Activated CD4-positive, alpha-beta T cell treated with anti-CD3 and anti-CD28 coated beads, Interleukin-2, amount 50 U/mL, for 1 hour (primary cell): ENCODE data around the gene CACNA2D2.
A peak's percentile ranks its signal among the peaks of the same experiment; 100 is the strongest.

Experiments used
- DNase-seq: peaks from one replicate; pipeline ENCODE4 v3.0.0-alpha.2; 2020

The CACNA2D2 gene

DNA sequence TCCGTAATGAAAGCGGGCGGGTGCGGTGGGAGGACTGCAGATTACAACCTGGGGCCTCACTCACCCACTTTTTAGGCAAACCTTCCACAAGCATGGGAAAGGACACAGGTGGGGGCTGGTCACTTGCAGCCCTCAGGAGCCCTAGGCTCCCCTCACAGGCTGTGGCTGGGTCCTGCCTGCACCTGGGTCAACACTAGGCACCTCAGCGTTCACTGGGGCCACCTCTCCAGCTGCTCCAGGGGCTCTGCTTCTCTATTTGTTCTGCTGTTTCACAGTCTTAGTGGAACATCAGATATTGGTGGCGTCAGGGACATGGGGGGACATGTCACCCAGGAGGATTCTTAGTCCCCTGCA, 114.0 kb downstream of the CACNA2D2 start:
- DNase-seq: no peak

DNA sequence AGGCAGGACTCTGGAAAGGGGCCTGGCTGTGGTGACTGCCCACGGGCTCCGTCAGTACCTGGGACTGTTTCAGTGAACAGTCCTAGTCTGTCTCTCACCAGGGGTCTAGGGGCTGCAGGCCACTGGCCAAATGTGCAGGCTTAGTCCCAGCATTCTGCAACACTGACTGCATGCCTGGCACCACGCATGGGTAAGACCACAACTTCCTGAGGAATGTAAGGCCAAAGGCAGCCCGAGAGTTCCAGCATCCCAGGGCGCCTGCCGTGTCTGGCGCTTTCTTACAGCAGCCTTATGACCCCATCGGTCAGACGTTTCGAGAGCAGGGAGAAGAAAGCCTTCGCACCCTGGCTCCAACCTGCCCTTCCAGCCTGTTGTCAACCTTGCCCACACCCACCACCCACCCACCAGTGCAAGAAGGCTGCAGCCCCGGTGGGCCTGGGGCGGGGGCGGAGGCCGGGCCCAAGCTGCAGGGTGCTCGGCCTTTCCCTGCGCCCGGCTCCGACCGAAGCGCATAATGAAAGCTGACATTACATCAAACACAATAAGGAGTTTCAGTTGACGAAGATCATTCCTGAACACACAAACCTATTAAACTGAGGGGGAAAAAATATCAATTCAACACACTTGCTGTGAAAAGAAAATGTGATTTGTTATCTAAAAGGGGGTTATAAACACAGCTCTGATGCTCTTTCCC, 114.6 kb downstream of the CACNA2D2 start:
- DNase-seq: no peak

DNA sequence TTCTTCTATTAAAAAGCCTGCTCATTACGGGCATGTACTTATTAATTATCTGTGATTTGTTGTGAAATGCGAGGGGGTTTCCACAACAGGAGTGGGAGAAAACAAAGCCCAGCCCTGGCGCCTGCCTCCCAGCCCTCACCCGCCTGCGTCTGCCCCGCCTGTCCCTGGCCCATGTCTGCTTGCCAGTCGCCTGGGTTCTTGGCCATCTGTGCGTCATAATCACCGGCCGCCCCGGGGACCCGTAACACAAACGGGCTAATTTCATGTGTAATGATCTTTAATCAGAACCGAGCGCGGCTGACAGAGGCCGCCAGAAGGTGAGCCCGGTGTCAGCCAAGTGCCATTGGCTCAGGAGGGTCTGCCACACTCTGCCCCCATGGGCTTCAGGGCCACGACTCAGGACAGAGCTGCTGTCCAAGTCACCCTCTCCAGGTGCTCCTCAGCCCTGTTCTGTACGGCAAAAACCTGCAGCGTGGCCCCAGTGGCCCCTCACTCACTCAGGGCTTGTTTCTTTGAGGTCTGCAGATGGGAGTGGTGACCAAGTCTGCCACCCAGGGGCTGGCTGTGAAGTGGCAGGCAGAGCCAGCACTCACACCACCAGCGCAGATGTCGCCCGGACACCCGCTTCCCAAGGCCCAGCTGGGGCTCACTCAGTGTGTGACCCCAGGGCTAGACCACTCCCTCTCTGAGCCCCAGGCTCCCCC, 115.3 kb downstream of the CACNA2D2 start:
- no peak for DNase-seq

DNA sequence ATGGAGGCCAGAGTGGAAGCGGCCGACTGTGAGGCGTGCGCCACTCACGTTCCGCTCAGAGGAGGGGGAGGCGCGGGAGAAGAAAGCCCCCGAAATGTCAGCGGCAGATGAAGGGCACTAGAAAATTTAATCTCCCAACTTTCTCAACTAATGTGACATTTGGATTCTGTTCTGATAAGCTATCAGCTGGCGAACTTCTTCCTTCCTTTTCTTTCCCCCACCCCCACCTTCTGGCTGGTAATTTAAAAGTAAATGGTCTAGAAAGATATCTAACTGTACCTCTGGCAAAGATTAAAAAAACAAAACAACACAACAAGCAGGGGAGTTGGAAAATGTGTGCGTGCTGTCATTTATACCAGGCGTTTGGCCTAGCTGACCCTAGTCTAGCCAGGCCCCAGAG, 117.7 kb downstream of the CACNA2D2 start:
- no peak for DNase-seq

DNA sequence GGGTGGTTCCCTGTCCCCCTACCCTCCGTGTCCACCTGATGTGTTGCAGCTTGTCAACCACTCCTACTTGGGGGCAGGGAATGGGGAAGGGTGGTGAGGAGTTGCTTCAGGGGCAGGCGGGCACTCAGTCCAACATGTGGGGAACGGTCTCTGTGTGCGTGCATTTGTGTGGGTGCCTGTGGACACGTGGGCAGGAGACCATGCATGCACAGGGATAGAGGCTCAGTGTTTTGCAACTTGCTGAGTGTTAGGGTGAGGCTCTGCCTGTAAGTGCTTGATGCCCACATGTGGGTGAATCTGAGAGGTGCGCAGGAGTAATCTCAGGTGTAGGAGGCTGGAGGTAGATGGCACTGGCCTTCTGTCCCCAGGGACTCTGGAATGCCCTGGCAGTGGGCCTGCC, 119.7 kb downstream of the CACNA2D2 start:
- DNase-seq: no peak

DNA sequence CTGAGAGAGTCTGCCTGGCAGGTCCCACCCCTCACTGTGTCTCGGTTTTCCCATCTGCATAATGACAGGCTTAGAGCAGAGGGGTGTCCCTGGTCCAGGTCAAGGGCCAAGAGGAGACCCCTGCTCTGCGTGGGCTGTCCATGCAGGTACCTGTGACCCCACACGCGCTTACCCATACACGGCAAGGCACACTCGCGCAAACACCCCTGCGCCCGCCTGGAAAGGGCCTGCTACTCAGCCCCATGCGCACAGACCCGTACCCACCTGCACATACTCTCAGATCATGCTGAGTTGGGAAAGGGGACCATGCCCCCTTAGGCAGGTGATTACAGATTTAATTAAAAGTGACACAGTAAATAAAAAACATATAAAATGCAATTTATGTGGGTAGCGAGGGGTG, 120.7 kb downstream of the CACNA2D2 start:
- DNase-seq: no peak

DNA sequence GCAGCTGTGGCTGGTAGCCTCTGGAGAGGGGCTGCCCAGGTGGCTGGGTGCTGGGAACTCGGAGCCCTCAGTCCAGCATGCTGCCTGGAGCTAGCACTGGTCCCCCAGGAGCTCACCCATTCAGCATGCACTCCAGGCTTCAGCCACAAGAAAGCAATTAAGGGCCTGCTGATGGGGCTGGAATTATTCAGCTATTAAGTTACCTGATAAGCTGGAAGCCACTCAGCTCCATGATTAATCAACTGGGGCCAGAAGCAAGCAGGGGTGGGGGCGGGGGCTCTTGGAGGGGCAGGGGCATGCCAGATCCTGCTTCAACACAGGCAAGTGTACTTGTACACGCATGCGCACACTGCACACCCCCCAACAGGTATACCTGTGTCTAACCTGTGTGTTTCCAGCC, 122.1 kb downstream of the CACNA2D2 start:
- DNase-seq: no peak

DNA sequence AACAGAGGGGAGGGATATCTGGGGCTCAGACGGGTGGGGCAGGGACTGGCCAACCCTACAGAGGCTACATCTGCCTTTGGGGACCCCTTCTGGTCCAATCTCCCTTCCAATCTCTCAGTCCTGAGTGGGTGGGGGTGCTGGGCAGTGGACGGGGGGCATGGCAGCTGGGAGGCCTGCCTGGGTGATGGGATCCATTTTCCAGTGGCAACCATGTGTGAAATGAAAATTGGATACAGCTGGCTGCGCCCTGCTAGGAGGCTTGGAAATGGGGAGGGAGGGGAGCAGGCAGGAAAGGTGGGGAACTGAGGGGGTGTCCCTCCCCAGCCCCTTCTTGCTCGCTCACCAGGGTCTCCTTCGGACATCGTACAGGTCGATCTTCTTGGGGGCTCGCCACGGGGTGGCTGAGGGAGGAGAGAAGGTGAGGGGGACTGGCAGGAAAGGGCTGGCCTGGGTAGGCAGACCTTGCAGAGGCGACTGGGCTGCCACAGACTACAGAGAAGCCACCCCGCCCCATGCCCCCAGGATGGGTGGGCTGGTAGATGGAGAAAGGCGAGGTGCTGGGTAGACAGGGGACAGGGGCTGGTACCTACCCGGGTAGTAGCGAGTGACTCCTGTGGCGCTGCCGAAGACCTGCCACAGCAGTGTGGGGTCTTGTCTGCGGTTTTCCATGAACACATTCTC, 122.9 kb downstream of the CACNA2D2 start:
- DNase-seq: no peak

DNA sequence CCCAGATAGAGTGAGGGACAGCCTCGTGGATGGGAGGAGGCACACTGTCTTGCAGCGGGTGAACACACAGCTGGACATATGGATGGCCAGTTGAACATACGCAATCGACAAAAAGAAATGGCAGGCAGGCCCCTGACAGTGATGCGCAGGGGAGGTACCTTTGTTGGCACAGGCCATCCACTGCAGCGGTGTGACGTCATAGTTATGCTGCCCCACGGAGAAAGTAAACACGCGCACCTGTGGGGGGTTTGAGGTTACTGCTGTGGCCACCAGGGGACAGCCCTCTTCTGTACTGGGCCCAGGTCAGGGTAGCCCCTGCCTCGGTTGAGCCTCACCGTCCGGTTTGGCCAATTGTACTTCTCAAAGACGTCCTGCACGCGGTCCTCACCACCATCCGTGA, 124.7 kb downstream of the CACNA2D2 start:
- DNase-seq: no peak

DNA sequence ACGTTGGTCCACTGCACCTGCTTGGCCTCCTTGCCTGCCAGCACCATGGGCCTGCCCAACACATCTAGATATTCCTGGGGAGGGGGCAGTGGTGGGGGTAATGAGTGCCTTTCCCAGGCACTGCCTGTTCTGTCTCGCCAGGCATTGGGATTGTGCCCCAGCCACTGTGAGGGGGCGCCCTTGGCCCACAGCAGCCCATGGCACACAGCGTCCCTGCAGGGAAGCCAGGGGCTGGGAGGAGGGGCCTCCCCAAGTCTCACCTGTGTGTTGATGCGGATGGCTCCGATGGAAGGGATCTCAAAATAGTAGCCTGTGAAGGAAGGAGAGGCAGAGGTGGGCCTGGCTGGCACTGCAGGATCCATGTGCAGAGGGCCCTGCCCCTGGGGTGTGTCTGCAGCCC, 125.4 kb downstream of the CACNA2D2 start:
- no peak for DNase-seq

DNA sequence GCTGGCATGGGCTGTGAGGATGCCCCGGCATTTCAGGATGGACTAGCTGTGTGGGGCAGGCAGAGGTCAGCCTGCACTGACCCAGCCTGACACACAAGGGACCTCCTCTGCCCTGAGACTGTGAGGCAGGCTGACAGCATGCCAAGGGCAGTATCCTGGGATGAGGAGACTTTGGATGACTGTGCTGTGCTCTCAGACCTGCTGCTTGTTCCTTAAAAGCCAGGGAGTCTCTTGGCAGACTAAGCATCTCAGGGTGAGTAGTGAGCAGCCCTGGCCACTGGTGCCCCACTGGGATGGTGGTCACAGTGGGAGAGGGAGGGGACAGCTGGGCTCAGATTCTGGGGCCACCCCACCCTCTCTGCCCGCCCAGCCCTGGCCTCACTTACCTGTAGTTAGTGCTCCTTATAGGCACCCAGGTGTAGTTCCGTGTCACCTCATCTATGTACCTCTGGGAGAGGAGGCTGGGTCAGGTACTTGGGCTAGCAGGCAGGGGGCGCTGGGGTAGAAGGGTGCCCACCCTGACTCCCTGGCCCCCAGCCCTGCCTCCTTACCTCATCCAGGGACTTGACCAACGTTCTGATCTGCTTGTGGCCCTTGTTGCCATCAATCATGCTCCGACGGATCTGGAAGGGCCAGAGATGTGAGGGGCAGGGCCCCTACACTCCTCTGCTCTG, 128.0 kb downstream of the CACNA2D2 start:
- no peak for DNase-seq

DNA sequence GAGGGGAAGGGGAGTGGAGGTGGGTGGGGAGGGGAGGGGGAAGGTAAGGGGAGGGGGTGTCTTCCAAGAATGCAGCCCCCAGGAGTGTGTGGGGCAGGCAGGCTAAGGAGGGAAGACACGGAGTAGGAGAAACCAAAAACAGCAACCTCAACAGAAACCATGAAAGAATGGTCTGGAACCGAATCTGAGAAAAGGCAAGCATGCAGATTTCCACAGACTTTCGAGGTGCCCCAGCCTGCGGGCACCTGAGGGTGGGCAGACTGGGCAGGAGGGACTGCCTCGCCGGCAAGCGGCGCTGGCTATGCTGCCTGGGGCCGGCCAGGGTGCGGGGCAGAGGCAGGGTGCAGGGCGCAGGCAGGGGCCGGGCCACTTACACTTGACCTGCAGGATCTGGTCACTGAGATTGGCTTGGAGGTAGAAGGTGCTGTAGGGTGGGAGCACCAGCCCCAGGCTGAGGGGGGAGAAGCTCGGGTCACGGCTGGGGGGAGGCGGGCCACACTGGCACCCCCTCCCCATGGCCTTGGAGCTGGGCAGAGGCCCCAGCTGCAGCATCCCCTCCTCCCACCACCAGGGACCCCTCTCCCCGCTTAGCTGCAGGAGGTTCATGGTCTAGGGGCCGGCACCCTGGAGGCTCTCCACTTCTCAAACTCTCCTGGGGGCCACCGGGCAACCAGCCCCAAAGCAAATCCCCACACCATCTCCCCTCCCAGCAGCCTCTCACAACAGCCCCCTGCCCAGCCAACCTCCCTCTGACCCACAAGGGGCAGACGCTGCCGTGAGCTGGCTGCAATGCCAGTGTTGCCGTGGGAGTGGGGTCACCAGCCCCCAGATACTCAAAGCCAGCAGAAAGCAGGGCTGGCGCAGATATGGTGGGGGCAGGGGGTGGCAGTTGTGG, 128.8 kb downstream of the CACNA2D2 start:
- DNase-seq: no peak

DNA sequence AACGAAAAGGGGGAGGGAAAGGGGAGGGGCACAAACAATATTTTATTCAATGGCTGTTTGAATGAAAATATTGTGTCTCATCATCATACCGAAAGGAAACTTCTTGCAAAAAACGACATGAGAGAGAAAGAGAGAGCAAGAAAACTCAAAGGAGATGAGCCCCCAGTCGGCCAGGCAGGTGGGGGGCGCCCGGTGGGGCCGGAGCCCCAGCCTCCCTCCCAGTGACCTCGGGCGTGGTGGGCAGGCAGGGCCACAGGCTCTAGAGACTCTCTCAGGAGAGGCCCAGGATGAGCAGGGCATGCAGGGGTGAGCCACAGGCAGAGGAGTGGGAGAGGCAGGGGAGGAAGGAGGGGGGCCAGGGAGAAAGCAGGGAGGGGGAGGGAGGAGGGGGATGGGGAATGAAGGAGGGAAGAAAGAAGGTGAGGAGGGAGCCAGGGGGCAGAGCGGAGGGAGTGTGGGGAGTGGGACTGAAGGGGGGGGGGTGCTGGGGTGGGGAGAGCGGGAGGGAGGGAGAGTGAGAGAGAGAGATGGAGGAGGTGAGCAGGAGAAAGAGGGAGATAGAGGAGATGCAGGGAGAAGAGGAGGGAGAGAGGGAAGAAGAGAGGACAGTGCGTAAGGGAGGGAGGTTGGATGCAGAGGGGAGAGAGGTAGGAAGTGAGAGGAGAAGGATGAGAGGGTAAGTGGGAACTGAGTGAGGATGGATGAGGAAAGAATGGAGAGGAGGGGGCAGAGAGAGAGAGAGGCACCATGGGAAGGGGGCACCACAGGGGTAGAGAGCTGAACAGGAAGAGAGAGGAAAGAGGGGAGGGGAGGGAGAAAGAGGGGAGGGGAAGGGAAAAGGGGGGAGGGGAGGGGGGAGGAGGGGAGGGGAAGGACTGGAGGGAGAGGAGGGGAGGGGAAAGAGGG, 130.0 kb downstream of the CACNA2D2 start:
- DNase-seq: no peak

DNA sequence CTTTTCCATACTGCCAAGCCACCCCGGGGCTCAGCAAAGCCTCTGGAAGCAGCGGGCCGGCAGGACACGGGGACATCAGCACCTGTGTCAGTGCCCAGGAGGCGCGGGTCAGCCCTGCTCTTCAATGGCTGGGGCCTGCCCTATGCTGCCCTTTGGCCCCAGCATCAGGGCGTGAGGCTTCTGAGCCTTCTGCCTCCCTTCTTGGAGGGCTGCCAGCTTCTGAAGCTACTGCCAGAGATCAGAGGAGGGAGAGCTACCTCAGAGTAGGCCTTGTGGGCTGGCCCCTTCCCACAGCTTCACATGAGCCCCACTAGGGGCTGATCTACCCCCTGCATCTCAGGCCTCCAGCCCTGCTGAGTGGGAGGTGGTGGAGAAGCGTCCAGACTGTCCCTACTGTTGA, 131.1 kb downstream of the CACNA2D2 start:
- no peak for DNase-seq

DNA sequence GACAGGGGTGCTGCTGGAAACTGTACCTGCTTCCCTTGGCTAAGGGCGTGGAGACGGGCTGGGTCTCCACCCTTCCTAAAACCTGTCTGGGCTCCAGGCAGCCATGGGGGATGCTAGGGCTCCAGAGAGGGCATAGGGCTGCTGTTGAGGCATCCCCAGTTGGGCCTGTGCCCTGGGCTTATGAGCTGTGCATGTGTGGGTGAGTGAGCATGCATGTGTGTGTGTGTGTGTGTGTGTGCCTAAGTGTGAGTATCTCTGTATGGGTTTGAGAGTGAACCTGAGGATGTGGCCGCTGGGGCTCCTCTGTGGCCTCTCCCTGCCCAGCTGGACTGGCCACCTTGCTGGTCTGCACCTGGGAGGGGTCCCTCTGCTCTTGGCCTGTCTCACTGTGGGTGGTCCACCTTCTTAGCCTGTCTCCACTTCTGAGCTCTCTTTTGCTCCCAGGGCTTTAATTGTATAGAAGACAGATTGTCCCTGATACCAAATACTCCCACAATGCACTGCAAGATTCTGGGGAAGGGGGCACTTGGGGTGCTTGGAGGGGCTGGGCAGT, 132.2 kb downstream of the CACNA2D2 start:
- no peak for DNase-seq

DNA sequence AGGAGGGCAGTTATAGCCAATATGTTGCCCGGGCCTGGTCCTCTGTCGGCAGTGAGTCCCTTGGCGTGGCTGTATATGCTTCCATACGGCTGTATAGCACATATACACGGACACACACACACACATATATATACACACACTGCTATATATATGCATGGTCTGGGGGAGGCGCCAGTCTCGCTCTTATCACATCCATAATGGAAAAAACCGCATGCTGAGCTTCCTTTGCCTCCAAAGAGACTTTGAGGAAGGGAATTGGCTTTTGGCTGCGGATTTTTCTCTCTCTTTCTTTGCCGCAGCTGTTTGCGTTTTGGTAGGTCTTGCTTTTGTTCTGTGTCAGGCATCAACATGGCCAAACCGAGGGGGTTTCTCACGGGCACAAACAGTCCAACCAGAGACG, 132.8 kb downstream of the CACNA2D2 start:
- no peak for DNase-seq

DNA sequence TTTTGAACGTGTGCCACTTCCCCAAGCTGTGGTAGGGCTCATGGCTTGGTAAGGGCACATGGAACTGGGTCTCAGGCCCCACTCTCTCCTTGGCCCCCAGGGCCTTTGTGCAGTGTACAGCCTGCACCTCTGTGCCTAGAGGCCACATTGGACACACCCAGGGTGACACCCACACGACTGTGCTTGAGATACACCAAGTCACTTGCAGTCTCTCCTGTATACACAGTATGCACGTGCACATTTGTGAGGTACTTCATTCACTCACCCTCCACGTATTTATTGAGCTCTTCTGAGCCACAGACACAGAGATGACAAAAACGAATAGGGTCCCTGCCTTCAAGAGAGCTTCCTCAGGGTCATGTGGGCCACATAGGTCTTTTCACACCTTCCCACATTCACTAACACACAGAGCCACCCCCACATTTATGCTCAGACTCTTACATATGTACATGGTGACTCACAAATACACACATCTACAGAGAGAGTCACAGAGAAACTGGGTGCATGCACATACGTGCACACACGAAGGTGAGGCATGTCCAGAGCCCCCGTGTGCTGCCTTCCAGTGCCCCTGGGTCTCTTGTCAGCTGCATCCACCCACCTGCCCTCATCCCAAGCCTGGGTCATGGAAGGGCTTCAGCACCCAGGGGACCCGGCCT, 134.3 kb downstream of the CACNA2D2 start:
- no peak for DNase-seq

DNA sequence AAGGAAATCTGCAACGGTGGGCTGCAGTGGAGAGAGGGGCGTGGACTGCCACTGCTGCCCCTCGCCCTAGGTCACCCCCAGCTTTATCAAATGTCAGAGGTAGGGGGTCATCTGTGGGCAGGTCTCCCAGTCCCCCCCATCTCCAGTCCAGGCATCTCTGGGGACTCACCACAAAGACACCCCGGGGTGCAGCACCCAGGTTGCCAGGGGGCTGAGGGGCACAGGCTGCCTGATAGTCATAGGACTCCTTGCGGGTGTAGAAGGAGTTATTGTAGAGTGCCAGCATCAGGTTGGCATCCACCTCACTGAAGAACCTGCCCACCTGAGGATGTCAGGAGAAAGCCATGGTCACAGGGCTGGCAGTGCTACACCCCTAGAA, 137.6 kb downstream of the CACNA2D2 start:
- DNase-seq: no peak

DNA sequence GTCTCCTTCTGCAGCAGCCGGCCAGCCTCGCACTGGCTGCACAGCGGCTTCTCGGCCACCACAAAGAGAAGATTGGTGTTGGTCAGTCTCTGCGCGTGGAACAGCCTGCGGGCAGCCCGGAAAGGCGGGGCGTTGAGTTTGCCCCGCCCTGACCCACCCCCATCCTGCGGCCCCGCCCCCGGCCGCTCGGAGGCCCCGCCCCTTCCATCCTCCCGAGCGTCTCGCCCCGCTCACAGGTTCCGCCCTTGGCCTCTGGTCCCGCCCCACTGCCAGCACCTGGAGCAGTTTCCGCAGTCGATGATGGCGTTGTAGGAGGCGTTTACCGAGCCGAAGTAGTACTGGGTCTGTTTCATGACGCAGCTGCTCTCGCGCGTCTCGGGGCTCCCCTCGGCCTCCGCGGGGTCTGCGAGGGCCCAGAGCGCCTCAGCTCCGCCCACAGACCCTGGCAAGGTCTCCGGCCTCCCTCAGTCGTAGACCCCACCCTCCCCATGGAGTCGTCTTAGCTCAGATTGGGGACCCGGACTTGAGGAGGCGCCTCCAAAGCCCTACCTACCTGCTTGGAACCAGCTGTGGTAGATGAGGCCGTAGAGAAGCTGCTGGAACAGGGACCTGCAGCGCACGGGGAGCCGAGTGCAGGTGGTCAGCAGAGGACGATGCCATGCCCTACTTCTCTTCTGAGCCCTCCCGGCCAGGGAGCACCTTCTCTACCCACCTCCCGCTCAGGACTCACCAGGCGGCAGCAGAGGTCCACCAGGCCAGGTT, 138.2 kb downstream of the CACNA2D2 start:
- peak; percentile 94 for DNase-seq

DNA sequence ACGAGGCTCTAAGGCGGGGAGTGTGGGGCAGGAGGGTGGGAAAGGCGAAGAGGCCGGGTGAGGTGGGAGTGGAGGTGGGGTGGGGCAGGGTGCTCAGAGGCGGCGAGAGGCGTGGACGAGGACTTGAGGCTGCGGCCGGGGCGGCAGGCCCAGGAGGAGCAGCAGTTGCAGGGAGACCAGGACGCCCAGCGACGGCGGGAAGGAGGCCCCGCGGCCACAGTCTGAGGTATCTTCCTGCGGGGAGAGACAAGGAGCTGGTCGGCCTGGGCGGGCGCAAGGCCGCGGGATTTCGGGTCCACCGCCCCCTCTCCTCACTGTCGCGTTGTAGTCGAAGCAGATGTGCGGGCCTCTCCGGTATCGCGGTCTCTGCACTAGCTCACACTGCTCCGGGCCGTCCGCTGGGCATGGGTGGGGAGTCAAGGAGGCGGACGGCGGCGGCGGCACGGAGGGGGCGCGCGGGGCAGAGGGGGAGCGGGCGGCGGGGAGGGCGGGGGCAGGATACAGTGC, 138.8 kb downstream of the CACNA2D2 start:
- no peak for DNase-seq
